Epithelial cell of esophagus (primary cell): ENCODE results near the gene REEP1.
A peak's percentile ranks its signal among the peaks of the same experiment; 100 is the strongest.

Experiments
- DNase-seq: peaks from one replicate; pipeline ENCODE4 v3.0.0; 2010; ENCODE audit warnings: low read depth
- H3K4me3 ChIP-seq: 2 replicates; pipeline ENCODE4 v1.5.1; 2011; ENCODE audit warnings: mild to moderate bottlenecking, low read length, control low read depth
- TF ChIP-seq, protein P1 (sequence below): IDR thresholded peaks from 2 replicates; pipeline ENCODE4 v1.5.1; 2011; ENCODE audit warnings: low read depth, mild to moderate bottlenecking, low read length, control low read depth, inconsistent platforms; ENCODE audit not compliant: insufficient read depth; ENCODE audit errors: missing control alignments

REEP1 gene

GRCh38 chr2:86290596-86291327 lies 46.7 kb downstream of the REEP1 start:
- TF ChIP-seq, protein P1, sequence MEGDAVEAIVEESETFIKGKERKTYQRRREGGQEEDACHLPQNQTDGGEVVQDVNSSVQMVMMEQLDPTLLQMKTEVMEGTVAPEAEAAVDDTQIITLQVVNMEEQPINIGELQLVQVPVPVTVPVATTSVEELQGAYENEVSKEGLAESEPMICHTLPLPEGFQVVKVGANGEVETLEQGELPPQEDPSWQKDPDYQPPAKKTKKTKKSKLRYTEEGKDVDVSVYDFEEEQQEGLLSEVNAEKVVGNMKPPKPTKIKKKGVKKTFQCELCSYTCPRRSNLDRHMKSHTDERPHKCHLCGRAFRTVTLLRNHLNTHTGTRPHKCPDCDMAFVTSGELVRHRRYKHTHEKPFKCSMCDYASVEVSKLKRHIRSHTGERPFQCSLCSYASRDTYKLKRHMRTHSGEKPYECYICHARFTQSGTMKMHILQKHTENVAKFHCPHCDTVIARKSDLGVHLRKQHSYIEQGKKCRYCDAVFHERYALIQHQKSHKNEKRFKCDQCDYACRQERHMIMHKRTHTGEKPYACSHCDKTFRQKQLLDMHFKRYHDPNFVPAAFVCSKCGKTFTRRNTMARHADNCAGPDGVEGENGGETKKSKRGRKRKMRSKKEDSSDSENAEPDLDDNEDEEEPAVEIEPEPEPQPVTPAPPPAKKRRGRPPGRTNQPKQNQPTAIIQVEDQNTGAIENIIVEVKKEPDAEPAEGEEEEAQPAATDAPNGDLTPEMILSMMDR, result no peak
- peak; percentile 27 for DNase-seq
- H3K4me3 ChIP-seq, result no peak overlapping the region

DNA sequence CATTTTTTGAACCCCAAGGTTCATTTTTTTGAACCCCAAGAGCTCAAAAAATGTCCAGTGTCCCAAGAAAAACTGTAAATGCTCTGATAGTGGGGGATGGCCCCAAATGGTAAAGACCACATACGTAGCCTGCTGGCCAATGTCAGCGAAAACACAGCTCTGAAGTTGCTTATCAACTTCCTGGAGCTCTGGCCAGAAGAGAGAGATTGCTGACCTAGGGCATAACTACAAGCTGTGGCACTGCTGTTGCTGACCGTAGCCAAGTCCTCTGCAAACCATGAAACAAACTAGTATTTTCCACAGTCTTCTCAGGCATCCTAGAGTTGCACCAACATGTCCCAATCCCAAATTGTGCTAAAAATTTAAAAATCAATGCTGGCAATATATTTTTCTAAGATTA lies 50.9 kb downstream of the REEP1 start:
- DNase-seq, result no peak
- H3K4me3 ChIP-seq, result no peak overlapping the region
- TF ChIP-seq, protein P1, result no peak

GRCh38 chr2:86285981-86286380 lies 51.4 kb downstream of the REEP1 start:
- DNase-seq, result no peak
- H3K4me3 ChIP-seq, result no peak overlapping the region
- TF ChIP-seq, protein P1, result no peak

DNA sequence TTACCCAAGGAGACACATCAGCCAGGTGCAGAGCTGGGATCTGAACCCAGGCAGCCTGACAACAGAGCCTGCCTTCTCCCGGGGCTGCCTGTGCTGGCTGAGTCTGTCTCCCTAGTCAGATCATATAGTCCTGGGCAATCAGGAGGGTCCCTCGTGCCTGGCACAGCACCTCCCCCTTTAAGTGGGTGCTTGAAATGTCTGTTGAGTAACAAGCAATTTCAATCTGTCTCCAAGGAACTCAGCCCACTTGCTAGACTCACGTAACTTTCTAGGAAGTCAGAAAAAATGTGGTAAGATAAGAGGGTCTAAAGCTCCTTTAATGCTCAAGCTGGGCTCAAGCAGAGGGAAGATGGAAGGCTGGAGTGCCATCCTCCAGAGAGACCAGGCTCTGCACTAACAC lies 51.9 kb downstream of the REEP1 start:
- H3K4me3 ChIP-seq, result no peak overlapping the region
- DNase-seq, result no peak
- TF ChIP-seq, protein P1, result no peak

- no peak for DNase-seq
- H3K4me3 ChIP-seq, result no peak overlapping the region
- TF ChIP-seq, protein P1, result no peak
Measured at GRCh38 chr2:86284987-86285386, 52.4 kb downstream of the REEP1 start.

DNA sequence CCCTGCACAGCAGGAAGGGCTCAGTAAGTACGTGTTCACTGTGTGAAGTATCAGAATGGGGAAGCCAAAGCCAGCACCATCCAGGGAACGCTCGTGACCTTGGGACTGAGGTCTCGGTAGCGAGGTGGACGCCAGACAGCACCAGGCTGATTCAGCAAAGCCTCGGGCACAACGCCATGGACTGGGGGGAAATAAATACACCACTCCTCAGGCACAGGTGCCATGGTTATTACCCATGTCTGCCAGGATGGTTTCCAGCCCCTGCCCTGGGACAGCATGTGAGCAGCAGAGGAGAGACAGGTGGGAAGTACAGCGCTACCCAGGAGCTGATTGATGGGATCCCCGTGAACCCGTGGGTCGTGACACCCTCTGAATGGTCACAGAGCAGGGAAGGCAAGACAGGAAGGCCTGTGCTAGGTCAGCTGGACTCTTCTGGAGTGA lies 53.0 kb downstream of the REEP1 start:
- no peak overlapping the region for H3K4me3 ChIP-seq
- TF ChIP-seq, protein P1, result no peak
- DNase-seq, result no peak

- TF ChIP-seq, protein P1, result no peak
- peak; percentile 5 for DNase-seq
- H3K4me3 ChIP-seq, result no peak overlapping the region
Measured at GRCh38 chr2:86283411-86284030, 53.9 kb downstream of the REEP1 start.
